ENCODE data around the gene DHX35. TPM values are rescaled to one million over a fixed set of nuclear protein-coding genes. Genes with fewer than 3 reads are reported as not detected.

Gene DHX35
- polyA plus RNA-seq, 3 donors, result 1.6 to 11.2 (median 2.7) TPM

- H3K36me3 Mint-ChIP-seq, result no peaks in the 10 kb centered on the region
- Histone ChIP-seq H4K20me1 (ENCODE audit: insufficient read depth, low read length) (no peaks in the 10 kb centered on the region), H3K79me2 (ENCODE audit: insufficient read depth, low read length) (no peaks in the 10 kb centered on the region), H3K9ac (ENCODE audit: insufficient read depth, low read length, poor library complexity, severe bottlenecking) (no peak overlapping the region), H3K27me3 (ENCODE audit: control insufficient read depth in 2 of 2, insufficient read depth in 2 of 2, low read length in 2 of 2) (no peaks in the 10 kb centered on the region), H3K27ac (ENCODE audit: low read depth in 1 of 2, low read length in 2 of 2) (no peak overlapping the region), H3K4me1 (ENCODE audit: control insufficient read depth in 1 of 2, insufficient read depth in 2 of 2, low read length in 2 of 2) (no peaks in the 10 kb centered on the region), H2AFZ (ENCODE audit: insufficient read depth, low read depth, low read length, poor library complexity, severe bottlenecking) (no peak overlapping the region), H3K4me3 (replicated peaks in 1 of 3; ENCODE audit: low read depth in 2 of 3, low read length in 3 of 3) (no peak overlapping the region), H3K9me3 (replicated peaks in 1 of 2; ENCODE audit: control insufficient read depth in 1 of 2, insufficient read depth in 1 of 2, low read length in 2 of 2) (no peaks in the 10 kb centered on the region), H3K4me2 (replicated peaks; ENCODE audit: extremely low read depth, low read length, poor library complexity, severe bottlenecking) (no peak overlapping the region), H3K36me3 (replicated peaks in 1 of 2; ENCODE audit: control insufficient read depth in 1 of 2, insufficient read depth in 2 of 2, low read length in 2 of 2) (no peaks in the 10 kb centered on the region)
- WGBS (ENCODE audit: insufficient coverage), result 88% methylated on average over 3 of the region's 4 CpGs
- no peak for TF ChIP-seq CTCF (IDR thresholded peaks at IDR 0.05)
- no peaks in the 10 kb centered on the region for H3K9me3 Mint-ChIP-seq
- H3K27me3 Mint-ChIP-seq (ENCODE audit: low read depth in 3 of 3), result peaks cover 6 to 16% (median 7%) of the 10 kb centered on the region in 3 donors
- no peaks in the 10 kb centered on the region for H3K4me1 Mint-ChIP-seq
- no peak overlapping the region for H3K4me3 Mint-ChIP-seq
- no peak for DNase-seq
- intact Hi-C loops (cut with micrococcal nuclease), result loop anchor here in 1 of 2 donors (10.0 kb wide), 1 partner anchor 413 kb away; no protein-coding TSS in a partner anchor
- H3K27ac Mint-ChIP-seq, result no peak overlapping the region
These were observed 95.8 kb downstream of the DHX35 start for GRCh38 chr20:39057911-39058310.

- 91% methylated on average over 6 of the region's 9 CpGs for WGBS (ENCODE audit: insufficient coverage)
- Mint-ChIP-seq H3K36me3 (no peaks in the 10 kb centered on the region), H3K4me1 (no peaks in the 10 kb centered on the region), H3K27me3 (ENCODE audit: low read depth in 3 of 3) (peaks cover 9 to 18% (median 9%) of the 10 kb centered on the region in 3 donors), H3K27ac (peak overlapping the region in 1 of 7 donors; percentile 47), H3K4me3 (peak overlapping the region in 1 of 2 donors; percentile 10), H3K9me3 (no peaks in the 10 kb centered on the region)
- no peaks in the 10 kb centered on the region for H3K36me3 ChIP-seq (replicated peaks in 1 of 2; ENCODE audit: control insufficient read depth in 1 of 2, insufficient read depth in 2 of 2, low read length in 2 of 2)
- H3K79me2 ChIP-seq (ENCODE audit: insufficient read depth, low read length), result no peaks in the 10 kb centered on the region
- H4K20me1 ChIP-seq (ENCODE audit: insufficient read depth, low read length), result no peaks in the 10 kb centered on the region
- no peak overlapping the region for H2AFZ ChIP-seq (ENCODE audit: insufficient read depth, low read depth, low read length, poor library complexity, severe bottlenecking)
- H3K9ac ChIP-seq (ENCODE audit: insufficient read depth, low read length, poor library complexity, severe bottlenecking), result no peak overlapping the region
- no peak overlapping the region for H3K4me3 ChIP-seq (replicated peaks in 1 of 3; ENCODE audit: low read depth in 2 of 3, low read length in 3 of 3)
- no peaks in the 10 kb centered on the region for H3K27me3 ChIP-seq (ENCODE audit: control insufficient read depth in 2 of 2, insufficient read depth in 2 of 2, low read length in 2 of 2)
- no peak for TF ChIP-seq CTCF (IDR thresholded peaks at IDR 0.05)
- H3K4me2 ChIP-seq (replicated peaks; ENCODE audit: extremely low read depth, low read length, poor library complexity, severe bottlenecking), result no peak overlapping the region
- DNase-seq, result no peak
- H3K27ac ChIP-seq (ENCODE audit: low read depth in 1 of 2, low read length in 2 of 2), result no peak overlapping the region
- H3K9me3 ChIP-seq (replicated peaks in 1 of 2; ENCODE audit: control insufficient read depth in 1 of 2, insufficient read depth in 1 of 2, low read length in 2 of 2), result no peaks in the 10 kb centered on the region
- intact Hi-C loops (cut with micrococcal nuclease), result loop anchor here in 1 of 2 donors (10.0 kb wide), 1 partner anchor 414 kb away; no protein-coding TSS in a partner anchor
- H3K4me1 ChIP-seq (ENCODE audit: control insufficient read depth in 1 of 2, insufficient read depth in 2 of 2, low read length in 2 of 2), result no peaks in the 10 kb centered on the region
These were observed 96.9 kb downstream of the DHX35 start for GRCh38 chr20:39059036-39059435.

Measured in CD14-positive monocyte (primary cell).